ENCODE data around the gene SEC61A2.
"Not testable (repeated sequence)": the region's sequence is repeated elsewhere in the genome, so short reads cannot be mapped to it uniquely, and the experiment has no call there.

Gene SEC61A2

DNA sequence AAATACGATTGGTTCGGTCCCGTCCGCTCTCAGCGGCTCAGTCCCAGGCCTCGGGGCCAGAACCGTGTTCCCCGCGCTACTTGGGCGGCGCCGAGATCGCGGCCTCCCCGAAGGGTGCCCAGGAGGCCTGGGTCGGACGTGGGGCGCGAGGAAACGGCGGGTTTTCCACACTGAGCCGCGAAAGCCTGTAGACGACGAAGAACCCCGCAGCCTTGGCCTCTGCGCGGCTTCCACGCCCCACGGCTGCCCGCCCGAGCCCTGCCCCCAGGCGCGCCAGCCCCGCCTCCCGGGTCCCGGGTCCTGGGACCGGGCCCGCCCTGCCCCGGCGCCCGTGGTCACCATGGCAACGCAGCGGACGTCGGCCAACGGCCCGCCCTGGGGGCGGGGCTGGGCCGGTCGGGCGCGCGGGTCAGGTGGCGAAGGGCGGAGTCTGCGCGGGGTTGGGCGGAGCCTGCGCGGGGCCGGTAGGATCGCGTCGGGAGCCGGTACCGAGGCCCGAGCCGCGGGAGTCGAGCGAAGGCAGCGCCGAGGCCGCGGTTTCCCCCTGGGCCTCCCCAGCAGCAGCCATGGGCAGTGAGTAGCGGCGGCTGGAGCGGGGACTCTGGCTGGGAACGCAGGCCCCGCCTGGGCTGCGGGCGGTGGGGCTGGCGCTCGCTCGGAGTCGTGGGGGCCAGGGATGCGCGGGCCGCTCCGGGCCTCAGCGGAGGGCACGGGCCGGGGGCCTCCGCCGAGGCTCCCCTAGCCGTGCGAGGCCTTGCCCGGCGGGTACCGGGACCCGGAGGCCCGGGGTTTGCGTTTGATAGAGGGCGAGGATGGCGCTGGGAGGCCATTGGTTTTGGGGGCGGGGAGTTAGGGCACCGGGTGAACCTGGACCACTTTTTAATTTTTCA lies at the start of gene SEC61A2:
Gene SEC61A2 (plus strand): TSS at position 456 of the 890 bp plus-strand sequence. CDS start 111 bp downstream, at position 567.
- TF ChIP-seq, protein P1, sequence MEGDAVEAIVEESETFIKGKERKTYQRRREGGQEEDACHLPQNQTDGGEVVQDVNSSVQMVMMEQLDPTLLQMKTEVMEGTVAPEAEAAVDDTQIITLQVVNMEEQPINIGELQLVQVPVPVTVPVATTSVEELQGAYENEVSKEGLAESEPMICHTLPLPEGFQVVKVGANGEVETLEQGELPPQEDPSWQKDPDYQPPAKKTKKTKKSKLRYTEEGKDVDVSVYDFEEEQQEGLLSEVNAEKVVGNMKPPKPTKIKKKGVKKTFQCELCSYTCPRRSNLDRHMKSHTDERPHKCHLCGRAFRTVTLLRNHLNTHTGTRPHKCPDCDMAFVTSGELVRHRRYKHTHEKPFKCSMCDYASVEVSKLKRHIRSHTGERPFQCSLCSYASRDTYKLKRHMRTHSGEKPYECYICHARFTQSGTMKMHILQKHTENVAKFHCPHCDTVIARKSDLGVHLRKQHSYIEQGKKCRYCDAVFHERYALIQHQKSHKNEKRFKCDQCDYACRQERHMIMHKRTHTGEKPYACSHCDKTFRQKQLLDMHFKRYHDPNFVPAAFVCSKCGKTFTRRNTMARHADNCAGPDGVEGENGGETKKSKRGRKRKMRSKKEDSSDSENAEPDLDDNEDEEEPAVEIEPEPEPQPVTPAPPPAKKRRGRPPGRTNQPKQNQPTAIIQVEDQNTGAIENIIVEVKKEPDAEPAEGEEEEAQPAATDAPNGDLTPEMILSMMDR (conservative IDR thresholded peaks at IDR 0.05), result no peak
- H3K27ac ChIP-seq, result peak within 1 kb of the TSS; percentile 84

DNA sequence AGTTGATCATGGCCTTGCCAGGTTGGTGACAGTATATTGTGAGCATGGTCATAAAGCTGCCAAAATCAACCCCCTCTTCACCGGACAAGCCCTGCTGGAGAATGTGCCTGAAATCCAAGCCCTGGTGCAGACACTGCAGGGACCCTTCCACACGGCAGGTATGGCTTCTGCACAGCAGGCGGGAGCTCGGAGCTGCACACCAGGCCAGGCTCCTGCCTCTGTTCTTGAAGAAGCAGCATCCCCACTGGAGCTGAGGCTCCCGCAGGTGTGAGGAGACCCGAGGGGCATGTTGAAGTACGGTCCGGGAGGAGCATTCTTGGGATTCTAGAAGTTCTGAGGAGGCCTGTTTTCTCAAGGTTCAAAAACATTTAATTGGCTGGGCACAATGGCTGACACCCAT lies 48.0 kb upstream of the SEC61A2 start:
- no peak overlapping the region for H3K27ac ChIP-seq
- TF ChIP-seq, protein P1 (conservative IDR thresholded peaks at IDR 0.05), result no peak

DNA sequence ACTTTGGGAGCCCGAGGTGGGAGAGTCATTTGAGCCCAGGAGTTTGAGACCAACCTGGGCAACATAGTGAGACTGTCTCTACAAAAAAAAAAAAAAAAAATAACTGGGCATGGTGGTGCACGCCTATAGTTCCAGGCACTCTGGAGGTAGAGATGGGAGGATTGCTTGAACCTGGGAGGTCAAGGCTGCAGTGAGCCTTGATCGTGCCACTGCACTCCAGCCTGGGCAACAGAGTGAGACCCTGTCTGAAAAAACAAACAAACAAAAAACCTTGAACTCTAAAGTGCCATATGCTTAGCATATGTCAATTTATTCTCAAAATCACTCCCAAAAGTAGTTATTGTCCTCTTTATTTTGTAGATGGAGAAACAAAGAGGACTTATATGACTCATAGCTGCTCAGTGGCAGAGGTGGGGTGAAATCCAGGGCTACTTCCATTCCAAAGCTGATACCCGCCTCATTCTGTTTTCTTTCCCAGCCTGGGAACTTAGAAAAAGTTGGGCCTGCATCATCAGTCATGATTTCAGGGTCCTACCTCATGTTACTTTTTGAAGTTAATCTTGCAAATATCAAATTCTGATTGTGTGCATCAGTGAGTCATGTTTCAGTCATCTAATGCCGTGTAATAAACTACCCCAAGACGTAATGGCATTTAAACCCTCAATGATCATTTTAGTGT lies 47.5 kb upstream of the SEC61A2 start:
- no peak overlapping the region for H3K27ac ChIP-seq
- TF ChIP-seq, protein P1 (conservative IDR thresholded peaks at IDR 0.05), result no peak

DNA sequence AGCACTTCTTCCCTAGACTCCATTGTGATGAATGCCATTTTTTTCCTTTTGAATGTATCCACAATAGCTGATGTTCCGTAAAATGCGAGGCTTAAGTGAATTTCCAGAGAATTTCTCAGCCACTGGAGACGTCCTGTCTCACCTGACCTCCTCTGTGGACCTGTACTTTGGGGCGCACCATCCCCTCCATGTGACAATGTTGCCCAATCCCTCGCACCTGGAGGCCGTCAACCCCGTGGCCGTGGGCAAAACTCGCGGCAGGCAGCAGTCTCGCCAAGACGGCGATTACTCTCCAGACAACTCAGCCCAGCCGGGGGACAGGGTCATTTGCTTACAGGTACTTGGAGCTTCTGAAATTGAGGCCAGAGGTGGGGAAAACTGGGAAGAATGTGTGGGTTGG lies 40.6 kb upstream of the SEC61A2 start:
- no peak overlapping the region for H3K27ac ChIP-seq
- TF ChIP-seq, protein P1 (conservative IDR thresholded peaks at IDR 0.05), result no peak

DNA sequence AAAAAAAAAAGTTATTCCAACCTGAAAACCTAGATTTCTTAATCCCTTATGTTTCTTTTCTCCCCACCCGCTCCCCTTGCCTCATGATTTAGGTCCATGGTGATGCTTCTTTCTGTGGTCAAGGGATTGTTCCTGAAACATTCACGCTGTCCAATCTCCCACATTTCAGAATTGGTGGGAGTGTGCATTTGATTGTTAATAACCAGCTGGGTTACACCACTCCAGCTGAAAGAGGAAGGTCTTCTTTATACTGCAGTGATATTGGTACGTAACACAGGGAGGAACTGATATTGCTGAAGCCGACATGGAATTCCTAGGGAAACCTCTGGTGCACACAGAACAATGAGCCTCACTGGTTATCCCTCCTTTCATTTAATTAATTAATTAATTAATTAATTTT lies 38.1 kb upstream of the SEC61A2 start:
- H3K27ac ChIP-seq, result no peak overlapping the region
- TF ChIP-seq, protein P1 (conservative IDR thresholded peaks at IDR 0.05), result no peak

DNA sequence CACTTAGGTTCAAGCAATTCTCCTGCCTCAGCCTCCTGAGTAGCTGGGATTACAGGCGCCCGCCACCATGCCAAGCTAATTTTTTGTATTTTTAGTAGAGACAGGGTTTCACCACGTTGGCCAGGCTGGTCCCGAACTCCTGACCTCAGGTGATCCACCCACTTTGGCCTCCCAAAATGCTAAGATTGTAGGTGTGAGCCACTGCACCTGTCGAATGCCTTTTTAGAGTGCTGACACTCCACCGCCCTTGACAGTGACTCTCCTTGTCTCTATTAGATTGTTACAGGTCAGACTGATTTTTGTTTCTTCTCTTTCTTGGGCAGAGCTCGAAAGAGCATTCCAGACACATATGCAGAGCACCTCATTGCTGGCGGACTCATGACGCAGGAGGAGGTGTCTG lies 32.1 kb upstream of the SEC61A2 start:
- H3K27ac ChIP-seq, result not testable (repeated sequence)

DNA sequence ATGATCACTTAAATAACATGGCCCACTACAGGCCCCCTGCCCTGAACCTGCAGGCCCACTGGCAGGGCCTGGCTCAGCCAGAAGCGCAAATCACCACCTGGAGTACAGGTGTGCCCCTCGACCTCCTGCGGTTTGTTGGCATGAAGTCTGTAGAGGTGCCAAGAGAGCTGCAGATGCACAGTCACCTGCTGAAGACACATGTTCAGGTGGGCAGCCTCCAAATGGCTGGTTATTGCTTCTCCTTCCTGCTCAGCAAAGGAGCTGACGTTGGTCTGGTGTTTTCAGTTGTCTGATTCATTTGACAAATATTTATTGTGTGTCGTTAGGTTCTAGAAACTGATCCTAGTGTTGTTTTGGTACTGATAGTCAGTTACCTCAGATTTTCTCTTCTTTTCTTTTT lies 31.7 kb upstream of the SEC61A2 start:
- TF ChIP-seq, protein P1 (conservative IDR thresholded peaks at IDR 0.05), result no peak

DNA sequence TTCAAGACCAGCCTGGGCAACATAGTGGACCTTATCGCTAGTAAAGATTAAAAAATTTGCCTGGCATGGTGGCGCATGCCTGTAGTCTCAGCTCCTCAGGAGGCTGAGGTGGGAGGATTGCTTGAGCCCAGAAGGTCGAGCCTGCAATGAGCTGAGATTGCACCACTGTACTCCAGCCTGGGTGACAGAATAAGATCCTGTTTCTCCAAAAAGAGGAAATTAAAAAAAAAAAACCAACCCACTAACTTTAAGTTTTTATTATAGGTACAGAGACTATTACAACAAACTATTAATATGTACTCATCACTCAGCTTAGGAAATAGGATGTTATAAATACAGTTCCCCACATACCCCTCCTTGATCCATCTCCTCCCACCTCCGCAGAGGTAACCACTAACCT lies 30.5 kb upstream of the SEC61A2 start:
- no peak overlapping the region for H3K27ac ChIP-seq
- TF ChIP-seq, protein P1 (conservative IDR thresholded peaks at IDR 0.05), result no peak

More for the DNA sequence above, 31.7 kb upstream of the SEC61A2 start:
- H3K27ac ChIP-seq, result no peak overlapping the region
